Mesothelial cell of epicardium (in vitro differentiated cells): Measurements from ENCODE around the gene RPL36. TPM values are rescaled to one million over a fixed set of nuclear protein-coding genes. Genes with fewer than 3 reads are reported as not detected.
"Not testable (repeated sequence)": the region's sequence is repeated elsewhere in the genome, so short reads cannot be mapped to it uniquely, and the experiment has no call there.

Experiments
- DNase-seq, 2 experiments: peaks; one replicate each; pipeline ENCODE4 v3.0.0; 2021; ENCODE audit warnings: low spot score in 2 of 2; ENCODE audit not compliant: unreplicated experiment in 2 of 2
- H3K27ac Mint-ChIP-seq: 2 replicates; pipeline ENCODE4 v1.8.0; 2021; ENCODE audit warnings: mixed read lengths
- H3K27me3 Mint-ChIP-seq: 2 replicates; pipeline ENCODE4 v1.8.0; 2021; ENCODE audit warnings: low read depth, mixed read lengths
- H3K36me3 Mint-ChIP-seq: 2 replicates; pipeline ENCODE4 v1.8.0; 2021; ENCODE audit warnings: mixed read lengths
- H3K4me1 Mint-ChIP-seq: 2 replicates; pipeline ENCODE4 v1.8.0; 2021; ENCODE audit warnings: mixed read lengths
- H3K4me3 Mint-ChIP-seq: 2 replicates; pipeline ENCODE4 v1.8.0; 2021; ENCODE audit warnings: mild to moderate bottlenecking, moderate library complexity, mixed read lengths
- H3K9me3 Mint-ChIP-seq: 2 replicates; pipeline ENCODE4 v1.8.0; 2021; ENCODE audit warnings: mixed read lengths
- total RNA-seq: library from RNA; stranded (reverse); gene quantifications from 3 replicates; pipeline ENCODE4 v1.2.1, GENCODE V29; 2021
- TF ChIP-seq, protein P1 (sequence below): fragments of 200-600 bp; sonication (generic); IDR thresholded peaks from one replicate; pipeline ENCODE4 v1.5.0; 2021; ENCODE audit warnings: antibody characterized with exemption; ENCODE audit not compliant: unreplicated experiment

Gene RPL36
- total RNA-seq, 1 donor from 2014 or later = 947 TPM

DNA sequence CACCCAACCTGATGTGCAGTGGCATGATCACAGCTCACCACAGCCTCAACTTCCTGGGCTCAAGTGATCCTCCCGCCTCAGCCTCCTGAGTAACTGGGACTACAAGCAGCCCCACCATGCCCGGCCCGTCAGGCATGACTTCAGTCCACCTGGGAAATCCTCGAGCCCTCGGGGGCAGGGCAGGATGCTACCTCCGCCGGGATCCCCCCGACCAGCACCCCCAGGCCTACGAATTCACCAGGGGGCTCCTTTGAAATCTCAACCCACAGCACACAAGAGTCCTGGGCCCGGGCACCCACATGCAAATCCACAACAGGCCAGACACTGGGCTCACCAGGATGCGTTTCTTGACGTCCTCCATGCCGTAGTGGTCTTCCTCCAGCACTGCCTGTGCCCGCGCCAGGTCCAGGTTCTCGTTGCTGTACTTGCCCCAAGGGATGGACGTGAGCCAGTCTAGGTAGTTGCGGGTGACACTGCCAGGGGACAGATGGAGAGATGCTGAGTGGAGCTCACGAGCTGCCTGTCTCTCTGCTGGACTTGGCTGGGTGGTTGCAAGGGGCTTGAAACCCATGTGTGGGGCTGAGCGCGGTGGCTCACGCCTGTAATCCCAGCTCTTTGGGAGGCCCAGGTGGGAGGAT lies 10.5 kb downstream of the RPL36 start:
- no peak for DNase-seq
- H3K27ac Mint-ChIP-seq = no peak overlapping the region
- no peak overlapping the region for H3K4me3 Mint-ChIP-seq
- no peaks in the 10 kb centered on the region for H3K4me1 Mint-ChIP-seq
- TF ChIP-seq, protein P1, sequence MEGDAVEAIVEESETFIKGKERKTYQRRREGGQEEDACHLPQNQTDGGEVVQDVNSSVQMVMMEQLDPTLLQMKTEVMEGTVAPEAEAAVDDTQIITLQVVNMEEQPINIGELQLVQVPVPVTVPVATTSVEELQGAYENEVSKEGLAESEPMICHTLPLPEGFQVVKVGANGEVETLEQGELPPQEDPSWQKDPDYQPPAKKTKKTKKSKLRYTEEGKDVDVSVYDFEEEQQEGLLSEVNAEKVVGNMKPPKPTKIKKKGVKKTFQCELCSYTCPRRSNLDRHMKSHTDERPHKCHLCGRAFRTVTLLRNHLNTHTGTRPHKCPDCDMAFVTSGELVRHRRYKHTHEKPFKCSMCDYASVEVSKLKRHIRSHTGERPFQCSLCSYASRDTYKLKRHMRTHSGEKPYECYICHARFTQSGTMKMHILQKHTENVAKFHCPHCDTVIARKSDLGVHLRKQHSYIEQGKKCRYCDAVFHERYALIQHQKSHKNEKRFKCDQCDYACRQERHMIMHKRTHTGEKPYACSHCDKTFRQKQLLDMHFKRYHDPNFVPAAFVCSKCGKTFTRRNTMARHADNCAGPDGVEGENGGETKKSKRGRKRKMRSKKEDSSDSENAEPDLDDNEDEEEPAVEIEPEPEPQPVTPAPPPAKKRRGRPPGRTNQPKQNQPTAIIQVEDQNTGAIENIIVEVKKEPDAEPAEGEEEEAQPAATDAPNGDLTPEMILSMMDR = no peak
- H3K27me3 Mint-ChIP-seq = no peaks in the 10 kb centered on the region
- peaks cover 21% of the 10 kb centered on the region for H3K36me3 Mint-ChIP-seq
- H3K9me3 Mint-ChIP-seq = no peaks in the 10 kb centered on the region

- peaks cover 24% of the 10 kb centered on the region for H3K36me3 Mint-ChIP-seq
- H3K4me3 Mint-ChIP-seq, H3K4me1 Mint-ChIP-seq, H3K9me3 Mint-ChIP-seq, H3K27me3 Mint-ChIP-seq, H3K27ac Mint-ChIP-seq, DNase-seq: not testable (repeated sequence)
Measured at GRCh38 chr19:5702053-5702410, 11.9 kb downstream of the RPL36 start.

GRCh38 chr19:5703819-5704818 lies 14.0 kb downstream of the RPL36 start:
- H3K27me3 Mint-ChIP-seq = no peaks in the 10 kb centered on the region
- H3K27ac Mint-ChIP-seq = no peak overlapping the region
- DNase-seq = no peak
- H3K9me3 Mint-ChIP-seq = no peaks in the 10 kb centered on the region
- TF ChIP-seq, protein P1 = no peak
- peaks cover 26% of the 10 kb centered on the region for H3K36me3 Mint-ChIP-seq
- H3K4me1 Mint-ChIP-seq = no peaks in the 10 kb centered on the region
- H3K4me3 Mint-ChIP-seq = no peak overlapping the region

GRCh38 chr19:5705552-5705951 lies 15.5 kb downstream of the RPL36 start:
- Mint-ChIP-seq H3K27ac (no peak overlapping the region), H3K9me3 (no peaks in the 10 kb centered on the region), H3K4me1 (no peaks in the 10 kb centered on the region), H3K4me3 (no peak overlapping the region), H3K36me3 (peaks cover 25% of the 10 kb centered on the region), H3K27me3 (no peaks in the 10 kb centered on the region)
- DNase-seq = no peak
- TF ChIP-seq, protein P1 = no peak

DNA sequence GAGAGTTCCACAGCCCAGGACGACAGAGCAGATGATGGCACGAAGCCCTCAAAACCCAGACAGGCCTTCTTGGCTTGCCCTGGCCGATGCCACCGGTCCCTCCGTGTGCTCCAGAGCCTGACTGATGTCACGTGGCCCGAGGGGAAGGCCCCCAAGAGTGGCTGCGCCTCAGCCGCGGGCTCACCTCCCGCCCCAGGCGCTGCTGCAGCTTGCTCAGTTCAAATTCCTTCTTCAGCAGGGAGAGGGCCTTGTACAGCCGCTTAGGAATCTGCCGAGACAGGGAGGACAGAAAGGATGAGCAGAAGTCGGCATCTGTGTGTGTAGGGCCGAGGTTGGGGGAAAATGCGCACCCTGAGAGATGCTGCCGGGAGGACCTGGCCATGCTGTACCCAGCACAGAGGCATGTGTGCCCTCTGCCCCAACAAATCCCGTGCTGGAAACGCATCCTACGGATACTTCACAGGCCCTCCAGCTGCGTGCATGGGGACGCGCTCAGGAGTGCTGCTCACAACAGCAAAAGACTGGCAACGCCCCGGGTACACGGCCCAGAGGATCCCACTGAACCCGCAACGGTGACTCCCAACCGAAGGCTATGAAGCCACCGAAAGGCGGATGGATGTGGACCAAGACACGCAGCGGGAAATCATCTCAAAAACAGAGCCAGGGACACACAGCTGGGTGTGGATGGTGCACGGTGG lies 16.9 kb downstream of the RPL36 start:
- no peak overlapping the region for H3K4me3 Mint-ChIP-seq
- H3K9me3 Mint-ChIP-seq = no peaks in the 10 kb centered on the region
- H3K36me3 Mint-ChIP-seq = peaks cover 15% of the 10 kb centered on the region
- TF ChIP-seq, protein P1 = no peak
- H3K27me3 Mint-ChIP-seq = no peaks in the 10 kb centered on the region
- no peaks in the 10 kb centered on the region for H3K4me1 Mint-ChIP-seq
- no peak for DNase-seq
- no peak overlapping the region for H3K27ac Mint-ChIP-seq
